Stimulated activated memory B cell treated with anti-CD40 and anti-IgM and Interleukin-4, amounts not matched to agents 10 μg/mL and 1 μg/mL and 100 μg/mL, for 72 hours (primary cell): ENCODE data around the gene WNT7A.

Experiments
- ATAC-seq: fragments of 150-1000 bp; cut with Tn5 transposase; 2 replicates; pipeline ENCODE4 v1.10.0; 2021
- H3K27ac Mint-ChIP-seq: one replicate; pipeline ENCODE4 v1.8.0; 2022; ENCODE audit warnings: mild to moderate bottlenecking, mixed read lengths
- H3K27me3 Mint-ChIP-seq: one replicate; pipeline ENCODE4 v1.8.0; 2022; ENCODE audit warnings: mixed read lengths
- H3K36me3 Mint-ChIP-seq: one replicate; pipeline ENCODE4 v1.8.0; 2022; ENCODE audit warnings: mixed read lengths
- H3K4me1 Mint-ChIP-seq: one replicate; pipeline ENCODE4 v1.8.0; 2022; ENCODE audit warnings: mixed read lengths
- H3K4me3 Mint-ChIP-seq: one replicate; pipeline ENCODE4 v1.8.0; 2022; ENCODE audit warnings: mild to moderate bottlenecking, moderate library complexity, mixed read lengths
- H3K9me3 Mint-ChIP-seq: one replicate; pipeline ENCODE4 v1.8.0; 2022; ENCODE audit warnings: mixed read lengths

Gene WNT7A

GRCh38 chr3:13835246-13835645, 44.6 kb downstream of the WNT7A start:
- H3K4me3 Mint-ChIP-seq, result no peak overlapping the region
- H3K27me3 Mint-ChIP-seq, result peaks cover 50% of the 10 kb centered on the region
- H3K36me3 Mint-ChIP-seq, result no peaks in the 10 kb centered on the region
- no peaks in the 10 kb centered on the region for H3K4me1 Mint-ChIP-seq
- peaks cover 5% of the 10 kb centered on the region for H3K9me3 Mint-ChIP-seq
- no peak overlapping the region for H3K27ac Mint-ChIP-seq
- no peak for ATAC-seq

- no peaks in the 10 kb centered on the region for H3K4me1 Mint-ChIP-seq
- no peak overlapping the region for H3K27ac Mint-ChIP-seq
- ATAC-seq, result no peak
- H3K4me3 Mint-ChIP-seq, result no peak overlapping the region
- H3K36me3 Mint-ChIP-seq, result no peaks in the 10 kb centered on the region
- H3K27me3 Mint-ChIP-seq, result peaks cover 54% of the 10 kb centered on the region
- peaks cover 5% of the 10 kb centered on the region for H3K9me3 Mint-ChIP-seq
These were observed 45.4 kb downstream of the WNT7A start for GRCh38 chr3:13834258-13835035.

- H3K27me3 Mint-ChIP-seq, result peaks cover 59% of the 10 kb centered on the region
- H3K9me3 Mint-ChIP-seq, result peaks cover 5% of the 10 kb centered on the region
- no peaks in the 10 kb centered on the region for H3K36me3 Mint-ChIP-seq
- no peak overlapping the region for H3K4me3 Mint-ChIP-seq
- ATAC-seq, result no peak
- no peak overlapping the region for H3K27ac Mint-ChIP-seq
- no peaks in the 10 kb centered on the region for H3K4me1 Mint-ChIP-seq
These were observed 46.2 kb downstream of the WNT7A start for GRCh38 chr3:13833506-13834257.

GRCh38 chr3:13832130-13832529, 47.7 kb downstream of the WNT7A start:
- H3K4me3 Mint-ChIP-seq, result no peak overlapping the region
- no peak overlapping the region for H3K27ac Mint-ChIP-seq
- peaks cover 5% of the 10 kb centered on the region for H3K9me3 Mint-ChIP-seq
- no peaks in the 10 kb centered on the region for H3K4me1 Mint-ChIP-seq
- peaks cover 59% of the 10 kb centered on the region for H3K27me3 Mint-ChIP-seq
- no peaks in the 10 kb centered on the region for H3K36me3 Mint-ChIP-seq
- ATAC-seq, result no peak

GRCh38 chr3:13831386-13831996, 48.4 kb downstream of the WNT7A start:
- peaks cover 54% of the 10 kb centered on the region for H3K27me3 Mint-ChIP-seq
- no peak for ATAC-seq
- no peak overlapping the region for H3K4me3 Mint-ChIP-seq
- no peak overlapping the region for H3K27ac Mint-ChIP-seq
- no peaks in the 10 kb centered on the region for H3K36me3 Mint-ChIP-seq
- H3K9me3 Mint-ChIP-seq, result peaks cover 5% of the 10 kb centered on the region
- no peaks in the 10 kb centered on the region for H3K4me1 Mint-ChIP-seq

- H3K4me3 Mint-ChIP-seq, result no peak overlapping the region
- no peaks in the 10 kb centered on the region for H3K4me1 Mint-ChIP-seq
- peaks cover 39% of the 10 kb centered on the region for H3K27me3 Mint-ChIP-seq
These were observed 50.6 kb downstream of the WNT7A start for GRCh38 chr3:13829311-13829710.

GRCh38 chr3:13828501-13829265, 51.2 kb downstream of the WNT7A start:
- Mint-ChIP-seq H3K4me3 (no peak overlapping the region), H3K9me3 (peaks cover 5% of the 10 kb centered on the region), H3K36me3 (no peaks in the 10 kb centered on the region), H3K27me3 (peaks cover 36% of the 10 kb centered on the region), H3K27ac (no peak overlapping the region), H3K4me1 (no peaks in the 10 kb centered on the region)
- ATAC-seq, result no peak

More at GRCh38 chr3:13829311-13829710, 50.6 kb downstream of the WNT7A start:
- Mint-ChIP-seq H3K36me3 (no peaks in the 10 kb centered on the region), H3K27ac (no peak overlapping the region), H3K9me3 (peaks cover 5% of the 10 kb centered on the region)
- ATAC-seq, result no peak

- no peak for ATAC-seq
- peaks cover 5% of the 10 kb centered on the region for H3K9me3 Mint-ChIP-seq
- peaks cover 27% of the 10 kb centered on the region for H3K27me3 Mint-ChIP-seq
- H3K27ac Mint-ChIP-seq, result no peak overlapping the region
- H3K36me3 Mint-ChIP-seq, result no peaks in the 10 kb centered on the region
- H3K4me3 Mint-ChIP-seq, result no peak overlapping the region
- no peaks in the 10 kb centered on the region for H3K4me1 Mint-ChIP-seq
These were observed 52.2 kb downstream of the WNT7A start for GRCh38 chr3:13827699-13828098.

GRCh38 chr3:13827256-13827655, 52.6 kb downstream of the WNT7A start:
- peaks cover 5% of the 10 kb centered on the region for H3K9me3 Mint-ChIP-seq
- H3K27ac Mint-ChIP-seq, result no peak overlapping the region
- H3K36me3 Mint-ChIP-seq, result no peaks in the 10 kb centered on the region
- ATAC-seq, result no peak
- no peaks in the 10 kb centered on the region for H3K4me1 Mint-ChIP-seq
- peaks cover 23% of the 10 kb centered on the region for H3K27me3 Mint-ChIP-seq
- H3K4me3 Mint-ChIP-seq, result no peak overlapping the region

- Mint-ChIP-seq H3K36me3 (no peaks in the 10 kb centered on the region), H3K4me1 (no peaks in the 10 kb centered on the region), H3K27me3 (peaks cover 17% of the 10 kb centered on the region), H3K9me3 (peaks cover 3% of the 10 kb centered on the region), H3K4me3 (no peak overlapping the region), H3K27ac (no peak overlapping the region)
- no peak for ATAC-seq
These were observed 53.2 kb downstream of the WNT7A start for GRCh38 chr3:13826672-13827071.

- Mint-ChIP-seq H3K4me1 (no peaks in the 10 kb centered on the region), H3K27me3 (peaks cover 16% of the 10 kb centered on the region), H3K27ac (no peak overlapping the region), H3K4me3 (no peak overlapping the region), H3K9me3 (peaks cover 3% of the 10 kb centered on the region), H3K36me3 (no peaks in the 10 kb centered on the region)
- ATAC-seq, result no peak
These were observed 54.0 kb downstream of the WNT7A start for GRCh38 chr3:13825821-13826220.

- H3K36me3 Mint-ChIP-seq, result no peaks in the 10 kb centered on the region
- peaks cover 3% of the 10 kb centered on the region for H3K9me3 Mint-ChIP-seq
- H3K27ac Mint-ChIP-seq, result no peak overlapping the region
- H3K4me3 Mint-ChIP-seq, result no peak overlapping the region
- H3K4me1 Mint-ChIP-seq, result no peaks in the 10 kb centered on the region
- H3K27me3 Mint-ChIP-seq, result peaks cover 16% of the 10 kb centered on the region
- ATAC-seq, result no peak
These were observed 54.6 kb downstream of the WNT7A start for GRCh38 chr3:13825311-13825579.

GRCh38 chr3:13824521-13825310, 55.2 kb downstream of the WNT7A start:
- no peak overlapping the region for H3K4me3 Mint-ChIP-seq
- H3K27ac Mint-ChIP-seq, result no peak overlapping the region
- H3K36me3 Mint-ChIP-seq, result no peaks in the 10 kb centered on the region
- H3K4me1 Mint-ChIP-seq, result no peaks in the 10 kb centered on the region
- no peak for ATAC-seq
- peaks cover 15% of the 10 kb centered on the region for H3K27me3 Mint-ChIP-seq
- H3K9me3 Mint-ChIP-seq, result peaks cover 3% of the 10 kb centered on the region

- H3K27ac Mint-ChIP-seq, result no peak overlapping the region
- H3K36me3 Mint-ChIP-seq, result no peaks in the 10 kb centered on the region
- no peak for ATAC-seq
- no peak overlapping the region for H3K4me3 Mint-ChIP-seq
- peaks cover 7% of the 10 kb centered on the region for H3K27me3 Mint-ChIP-seq
- H3K4me1 Mint-ChIP-seq, result no peaks in the 10 kb centered on the region
- H3K9me3 Mint-ChIP-seq, result peaks cover 3% of the 10 kb centered on the region
These were observed 56.2 kb downstream of the WNT7A start for GRCh38 chr3:13823692-13824091.
